Measurements from ENCODE around the gene ADTRP.

DNA sequence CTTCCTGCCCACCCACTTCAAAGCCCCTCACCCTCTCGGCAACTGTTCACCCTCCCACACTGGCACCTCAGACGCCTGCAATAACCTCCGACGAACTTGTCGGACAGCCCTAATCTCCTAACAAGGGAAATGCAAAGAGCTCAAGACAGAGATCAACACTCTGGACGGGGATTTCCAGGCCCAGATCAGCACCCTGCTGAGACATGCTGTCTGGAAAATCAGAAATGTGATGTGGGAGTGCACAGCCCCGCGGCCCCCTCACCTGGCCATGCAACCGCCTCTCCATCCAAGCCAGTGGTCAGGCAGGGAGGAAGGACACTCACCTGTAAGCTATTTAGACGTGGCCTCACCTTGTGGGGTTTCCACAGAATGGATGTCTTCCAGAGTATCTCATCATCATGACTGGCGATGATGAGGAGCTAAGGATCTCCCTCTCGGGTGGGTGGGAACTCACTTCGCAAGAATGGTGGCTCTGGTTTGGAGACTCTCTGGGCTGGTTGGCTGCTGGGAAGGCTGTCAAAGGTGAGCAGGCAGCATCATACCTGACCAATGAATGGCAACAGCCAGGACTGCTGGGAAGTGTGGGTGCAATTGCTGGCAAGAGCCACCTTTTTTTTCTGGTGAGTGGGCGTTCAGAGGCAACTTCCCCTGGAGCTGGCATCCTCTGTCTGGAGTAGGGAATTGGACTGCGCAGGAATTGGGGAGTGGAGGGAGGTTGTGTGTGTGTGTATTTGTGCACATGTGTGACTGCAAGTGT is 28.1 kb upstream of the ADTRP start:
- TF ChIP-seq POLR2A (IDR thresholded peaks at IDR 0.05), result no peak
- TF ChIP-seq, protein P1, sequence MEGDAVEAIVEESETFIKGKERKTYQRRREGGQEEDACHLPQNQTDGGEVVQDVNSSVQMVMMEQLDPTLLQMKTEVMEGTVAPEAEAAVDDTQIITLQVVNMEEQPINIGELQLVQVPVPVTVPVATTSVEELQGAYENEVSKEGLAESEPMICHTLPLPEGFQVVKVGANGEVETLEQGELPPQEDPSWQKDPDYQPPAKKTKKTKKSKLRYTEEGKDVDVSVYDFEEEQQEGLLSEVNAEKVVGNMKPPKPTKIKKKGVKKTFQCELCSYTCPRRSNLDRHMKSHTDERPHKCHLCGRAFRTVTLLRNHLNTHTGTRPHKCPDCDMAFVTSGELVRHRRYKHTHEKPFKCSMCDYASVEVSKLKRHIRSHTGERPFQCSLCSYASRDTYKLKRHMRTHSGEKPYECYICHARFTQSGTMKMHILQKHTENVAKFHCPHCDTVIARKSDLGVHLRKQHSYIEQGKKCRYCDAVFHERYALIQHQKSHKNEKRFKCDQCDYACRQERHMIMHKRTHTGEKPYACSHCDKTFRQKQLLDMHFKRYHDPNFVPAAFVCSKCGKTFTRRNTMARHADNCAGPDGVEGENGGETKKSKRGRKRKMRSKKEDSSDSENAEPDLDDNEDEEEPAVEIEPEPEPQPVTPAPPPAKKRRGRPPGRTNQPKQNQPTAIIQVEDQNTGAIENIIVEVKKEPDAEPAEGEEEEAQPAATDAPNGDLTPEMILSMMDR (IDR thresholded peaks at IDR 0.05), result no peak
- TF ChIP-seq POLR2AphosphoS5 (IDR thresholded peaks at IDR 0.05), result no peak
